BJ (cell line): ENCODE data around the gene AGL. TPM values are rescaled to one million over a fixed set of nuclear protein-coding genes. Genes with fewer than 3 reads are reported as not detected.
"Not testable (repeated sequence)": the region's sequence is repeated elsewhere in the genome, so short reads cannot be mapped to it uniquely, and the experiment has no call there.

Experiments
- CTCF ChIA-PET: fragments of 350-600 bp; formaldehyde crosslinking; extraction: SDS; loops from one replicate; lab custom pipeline; 2021; ENCODE audit warnings: antibody characterized with exemption, inconsistent platforms; lab: Yijun Ruan, JAX
- POLR2A ChIA-PET: fragments of 300-600 bp; sonication (Branson Sonifier 250); formaldehyde crosslinking; extraction: SDS; loops from one replicate; lab custom pipeline; 2021; ENCODE audit warnings: antibody characterized with exemption; lab: Charles Lee
- DNase-seq: peaks from one replicate; pipeline ENCODE4 v3.0.0-alpha.2; 2011; ENCODE audit warnings: low read depth
- H3K27me3 ChIP-seq: 2 replicates; pipeline ENCODE4 v1.6.0; 2011; ENCODE audit warnings: low read length; ENCODE audit not compliant: control insufficient read depth, insufficient read depth
- H3K36me3 ChIP-seq: 2 replicates; pipeline ENCODE4 v1.5.1; 2011; ENCODE audit warnings: low read length; ENCODE audit not compliant: control insufficient read depth, insufficient read depth
- H3K4me3 ChIP-seq: 2 replicates; pipeline ENCODE4 v1.5.1; 2011; ENCODE audit warnings: low read depth, mild to moderate bottlenecking, control low read depth, low read length
- polyA plus RNA-seq: library from polyadenylated mRNA; depleted of rRNA; stranded (reverse); fragments of >200 nt; gene quantifications from 2 replicates; pipeline ENCODE4 v1.2.3, GENCODE V29; 2011
- TF ChIP-seq, protein P1 (sequence below): IDR thresholded peaks from 2 replicates; pipeline ENCODE4 v1.5.1; 2011; ENCODE audit warnings: low read depth, mild to moderate bottlenecking, control low read depth, inconsistent platforms, low read length, moderate library complexity; ENCODE audit not compliant: insufficient read depth

The AGL gene
- polyA plus RNA-seq, 1 experiment: 1.6 TPM

DNA sequence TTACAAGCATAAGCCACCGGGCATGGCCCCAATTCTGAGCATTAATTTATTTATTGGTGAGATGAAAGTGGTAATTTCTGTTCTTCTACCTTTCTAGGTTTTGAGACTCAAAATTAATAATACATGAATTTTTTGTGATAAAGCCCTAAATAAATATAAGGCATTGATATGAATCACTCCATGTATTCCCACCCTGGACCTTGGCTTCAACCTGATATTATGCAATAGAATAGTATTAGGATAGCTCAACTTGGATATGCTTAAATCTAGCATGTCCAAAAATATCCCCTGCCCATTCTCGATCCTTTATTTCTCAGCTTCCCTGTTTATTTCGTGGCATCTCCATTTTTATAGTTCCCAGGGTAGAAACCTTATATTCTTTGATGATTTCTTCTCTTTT, 2.5 kb downstream of the AGL start:
- ChIA-PET CTCF (no interaction called here), POLR2A (no interaction called here)
- DNase-seq: no peak
- H3K4me3 ChIP-seq: no peak overlapping the region
- TF ChIP-seq, protein P1, sequence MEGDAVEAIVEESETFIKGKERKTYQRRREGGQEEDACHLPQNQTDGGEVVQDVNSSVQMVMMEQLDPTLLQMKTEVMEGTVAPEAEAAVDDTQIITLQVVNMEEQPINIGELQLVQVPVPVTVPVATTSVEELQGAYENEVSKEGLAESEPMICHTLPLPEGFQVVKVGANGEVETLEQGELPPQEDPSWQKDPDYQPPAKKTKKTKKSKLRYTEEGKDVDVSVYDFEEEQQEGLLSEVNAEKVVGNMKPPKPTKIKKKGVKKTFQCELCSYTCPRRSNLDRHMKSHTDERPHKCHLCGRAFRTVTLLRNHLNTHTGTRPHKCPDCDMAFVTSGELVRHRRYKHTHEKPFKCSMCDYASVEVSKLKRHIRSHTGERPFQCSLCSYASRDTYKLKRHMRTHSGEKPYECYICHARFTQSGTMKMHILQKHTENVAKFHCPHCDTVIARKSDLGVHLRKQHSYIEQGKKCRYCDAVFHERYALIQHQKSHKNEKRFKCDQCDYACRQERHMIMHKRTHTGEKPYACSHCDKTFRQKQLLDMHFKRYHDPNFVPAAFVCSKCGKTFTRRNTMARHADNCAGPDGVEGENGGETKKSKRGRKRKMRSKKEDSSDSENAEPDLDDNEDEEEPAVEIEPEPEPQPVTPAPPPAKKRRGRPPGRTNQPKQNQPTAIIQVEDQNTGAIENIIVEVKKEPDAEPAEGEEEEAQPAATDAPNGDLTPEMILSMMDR: no peak
- H3K27me3 ChIP-seq: no peaks in the 10 kb centered on the region
- no peaks in the 10 kb centered on the region for H3K36me3 ChIP-seq

DNA sequence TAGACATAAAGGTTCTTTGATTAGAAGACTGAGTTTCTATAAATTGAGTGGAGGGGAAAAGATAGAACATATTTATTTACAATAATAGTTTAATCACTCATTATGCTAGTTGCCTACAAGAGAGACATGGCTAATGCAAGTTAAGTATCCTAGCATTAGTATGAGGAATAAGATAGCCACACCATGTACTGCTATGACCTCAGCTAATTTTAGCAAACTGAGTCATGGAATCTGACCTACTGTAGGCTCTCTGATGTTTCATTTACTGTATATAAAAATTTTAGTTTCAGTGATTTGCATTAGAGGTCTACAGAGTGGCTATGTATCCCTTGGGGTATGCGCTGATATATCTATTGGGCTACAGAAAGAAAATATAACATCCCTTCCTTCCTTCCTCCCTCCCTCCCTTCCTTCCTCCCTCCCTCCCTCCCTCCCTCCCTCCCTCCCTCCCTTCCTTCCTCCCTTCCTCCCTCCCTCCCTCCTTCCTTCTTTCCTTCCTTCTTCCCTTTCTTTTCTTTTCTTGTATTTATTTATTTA, 5.8 kb downstream of the AGL start:
- Histone ChIP-seq H3K4me3 (no peak overlapping the region), H3K36me3 (no peaks in the 10 kb centered on the region), H3K27me3 (no peaks in the 10 kb centered on the region)
- TF ChIP-seq, protein P1: no peak
- CTCF ChIA-PET: no interaction called here
- POLR2A ChIA-PET: no interaction called here
- DNase-seq: no peak

DNA sequence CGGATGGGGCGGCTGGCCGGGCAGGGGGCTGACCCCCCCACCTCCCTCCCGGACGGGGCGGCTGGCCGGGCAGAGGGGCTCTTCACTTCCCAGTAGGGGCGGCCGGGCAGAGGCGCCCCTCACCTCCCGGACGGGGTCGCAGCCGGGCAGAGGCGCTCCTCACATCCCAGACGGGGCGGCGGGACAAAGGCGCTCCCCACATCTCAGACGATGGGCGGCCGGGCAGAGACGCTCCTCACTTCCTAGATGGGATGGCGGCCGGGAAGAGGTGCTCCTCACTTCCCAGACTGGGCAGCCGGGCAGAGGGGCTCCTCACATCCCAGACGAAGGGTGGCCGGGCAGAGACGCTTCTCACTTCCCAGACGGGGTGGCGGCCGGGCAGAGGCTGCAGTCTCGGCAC, 6.9 kb downstream of the AGL start:
- DNase-seq, H3K36me3 ChIP-seq, H3K27me3 ChIP-seq, CTCF ChIA-PET, POLR2A ChIA-PET, H3K4me3 ChIP-seq: not testable (repeated sequence)

DNA sequence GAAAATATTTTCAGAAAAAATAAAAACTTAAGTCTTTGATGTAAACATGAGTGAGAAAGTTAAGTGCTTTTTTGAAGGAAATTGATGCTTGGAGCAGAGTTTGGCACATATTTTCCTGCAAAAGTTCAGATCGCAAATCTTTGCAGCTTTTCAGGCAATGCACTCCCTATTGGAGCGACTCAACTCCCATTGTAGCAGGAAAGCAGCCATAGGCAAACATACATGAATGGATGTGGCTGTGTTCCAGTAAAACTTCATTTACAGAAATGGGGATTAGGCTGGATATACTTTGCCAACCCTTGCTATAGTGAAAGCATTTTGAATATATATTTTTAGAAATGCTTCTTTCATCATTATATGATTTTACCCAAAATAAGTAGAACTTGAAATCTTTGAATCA, 8.1 kb downstream of the AGL start:
- ChIA-PET POLR2A (no interaction called here), CTCF (no interaction called here)
- H3K27me3 ChIP-seq: no peaks in the 10 kb centered on the region
- H3K4me3 ChIP-seq: no peak overlapping the region
- TF ChIP-seq, protein P1: no peak
- no peak for DNase-seq
- H3K36me3 ChIP-seq: 0 out of 2 replicates have a peak, but pooled peaks cover 1% of the 10 kb centered on the region

DNA sequence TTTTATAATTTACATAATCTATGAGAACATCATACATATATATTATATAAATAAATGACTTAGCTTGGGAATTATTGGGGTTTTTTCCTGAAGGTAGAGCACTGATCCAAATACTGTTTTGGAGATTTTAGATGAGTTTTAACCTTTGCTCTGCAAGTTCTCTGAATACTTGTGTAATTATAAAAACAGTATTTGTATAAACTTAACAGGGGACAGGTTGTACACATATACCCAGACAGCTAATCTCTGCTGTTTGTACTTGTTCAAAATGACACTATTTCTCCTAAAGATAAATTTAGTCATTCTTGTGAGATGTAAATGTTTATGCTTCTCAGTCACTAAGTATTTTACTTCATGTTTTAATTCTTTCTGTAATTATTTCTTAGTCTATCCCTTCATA, 8.7 kb downstream of the AGL start:
- ChIA-PET POLR2A (interaction anchor here (0.6 kb wide), 1 partner anchor 389 kb away, joined by 4 read pairs; no protein-coding TSS in a partner anchor), CTCF (no interaction called here)
- DNase-seq: no peak
- H3K4me3 ChIP-seq: no peak overlapping the region
- H3K36me3 ChIP-seq: 0 out of 2 replicates have a peak, but pooled peaks cover 1% of the 10 kb centered on the region
- H3K27me3 ChIP-seq: no peaks in the 10 kb centered on the region
- TF ChIP-seq, protein P1: no peak

DNA sequence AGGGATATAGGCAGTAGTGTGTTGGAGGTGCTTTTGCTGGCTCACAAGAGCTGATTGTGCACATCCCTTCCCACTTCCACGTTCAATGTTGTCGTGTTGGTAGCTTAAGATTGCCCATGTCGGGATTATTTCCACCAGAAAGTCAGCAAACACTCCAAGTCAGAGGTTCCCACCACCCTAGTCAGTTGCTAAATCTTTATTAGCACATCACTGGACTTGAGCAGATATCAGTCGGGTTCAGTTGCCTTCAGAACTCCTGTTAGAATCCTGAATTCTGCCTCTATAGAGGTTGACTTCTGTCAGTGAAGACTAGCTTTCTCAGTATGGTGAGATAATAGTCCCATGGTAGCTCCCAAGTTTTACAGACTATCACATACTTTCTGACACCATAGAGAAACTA, 10.5 kb downstream of the AGL start:
- no peaks in the 10 kb centered on the region for H3K27me3 ChIP-seq
- CTCF ChIA-PET: no interaction called here
- DNase-seq: no peak
- H3K4me3 ChIP-seq: no peak overlapping the region
- H3K36me3 ChIP-seq: 0 out of 2 replicates have a peak, but pooled peaks cover 1% of the 10 kb centered on the region
- TF ChIP-seq, protein P1: no peak
- POLR2A ChIA-PET: interaction anchor here (0.7 kb wide), 1 partner anchor 12 kb away, joined by 4 read pairs; no protein-coding TSS in a partner anchor
